K562 (cell line): ENCODE data around the gene DST.

Experiments used
- ATF2 ChIP-seq: sonication (generic); formaldehyde crosslinking; IDR thresholded peaks from 2 replicates; pipeline ENCODE4 v1.8.1; 2022; ENCODE audit warnings: missing genetic modification reagents
- CTCF ChIP-seq, 3 experiments: IDR thresholded peaks in 2 of 3; conservative IDR thresholded peaks in 1 of 3; 2 replicates each; pipeline ENCODE4 v1.5.1; 2011 to 2012; ENCODE audit warnings: low read length in 3 of 3, mild to moderate bottlenecking in 3 of 3, control low read depth in 2 of 3, improper control_type of control experiment in 1 of 3, inconsistent platforms in 1 of 3, low read depth in 1 of 3, mixed read lengths in 1 of 3, moderate library complexity in 1 of 3; ENCODE audit not compliant: insufficient read depth in 2 of 3
- EZH2 ChIP-seq: IDR thresholded peaks from 2 replicates; pipeline ENCODE4 v1.6.1; 2012; ENCODE audit warnings: low read depth, mild to moderate bottlenecking, inconsistent platforms, low read length, borderline replicate concordance
- FOXA1 ChIP-seq: fragments of 450-650 bp; IDR thresholded peaks from 2 replicates; pipeline ENCODE4 v1.6.1; 2016; ENCODE audit warnings: mild to moderate bottlenecking, borderline replicate concordance
- JUND ChIP-seq, 2 experiments: IDR thresholded peaks; 2 replicates in 1 of 2; 3 replicates in 1 of 2; pipeline ENCODE4 v1.6.1; 2011; ENCODE audit warnings: borderline replicate concordance in 2 of 2, low read depth in 2 of 2, low read length in 2 of 2, improper control_type of control experiment in 1 of 2, missing biosample characterization in 1 of 2, missing genetic modification characterization in 1 of 2, missing genetic modification reagents in 1 of 2
- KDM2B ChIP-seq: fragments of 250-450 bp; sonication (Bioruptor Pico); IDR thresholded peaks from 2 replicates; pipeline ENCODE4 v1.8.0; 2021; ENCODE audit warnings: mild to moderate bottlenecking, moderate library complexity
- NFRKB ChIP-seq: fragments of 450-650 bp; IDR thresholded peaks from 2 replicates; pipeline ENCODE4 v1.6.1; 2016; ENCODE audit warnings: low read depth
- THAP7 ChIP-seq: fragments of 250-450 bp; sonication (Bioruptor Pico); IDR thresholded peaks from 2 replicates; pipeline ENCODE4 v1.5.0; 2021

DNA sequence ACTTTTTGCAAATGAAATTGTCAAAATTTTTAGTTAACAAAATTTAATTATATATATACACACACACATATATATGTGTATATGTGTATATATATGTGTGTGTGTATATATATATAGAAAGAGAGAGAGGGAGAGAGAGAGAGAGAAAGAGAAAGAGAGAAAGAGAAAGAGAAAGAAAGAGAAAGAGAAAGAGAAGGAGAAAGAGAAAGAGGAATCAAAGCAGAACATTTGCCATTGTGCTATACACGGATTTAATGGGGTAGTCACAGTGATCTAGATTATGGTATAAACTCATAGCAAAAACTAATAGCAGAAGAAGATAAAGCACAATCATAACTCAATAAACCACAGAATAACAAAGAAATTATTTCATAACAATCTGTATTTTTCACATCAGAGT, 126.7 kb downstream of the DST start:
- TF ChIP-seq KDM2B = no peak
- no peak for TF ChIP-seq CTCF (IDR thresholded peaks at IDR 0.05 in 2 of 3, conservative IDR thresholded peaks at IDR 0.05 in 1 of 3; ENCODE audit: insufficient read depth in 2 of 3, low read depth in 1 of 3, low read length in 3 of 3)
- no peak for TF ChIP-seq THAP7 (CRISPR knock-in tag)
- no peak for TF ChIP-seq ATF2 (CRISPR knock-in tag)
- no peak for TF ChIP-seq FOXA1
- no peak for TF ChIP-seq JUND (IDR thresholded peaks at IDR 0.05; ENCODE audit: borderline replicate concordance, low read depth, low read length)
- no peak for TF ChIP-seq JUND (tag; IDR thresholded peaks at IDR 0.05; ENCODE audit: borderline replicate concordance, low read depth, low read length)
- no peak for TF ChIP-seq NFRKB
- no peak for TF ChIP-seq EZH2
